HCEC 1CT (cell line): ENCODE results near the gene CD53.
"Not testable (repeated sequence)": the region's sequence is repeated elsewhere in the genome, so short reads cannot be mapped to it uniquely, and the experiment has no call there.

Source experiments
- DNase-seq: peaks from one replicate; pipeline ENCODE4 v3.0.0-alpha.2; 2017

The CD53 gene

DNA sequence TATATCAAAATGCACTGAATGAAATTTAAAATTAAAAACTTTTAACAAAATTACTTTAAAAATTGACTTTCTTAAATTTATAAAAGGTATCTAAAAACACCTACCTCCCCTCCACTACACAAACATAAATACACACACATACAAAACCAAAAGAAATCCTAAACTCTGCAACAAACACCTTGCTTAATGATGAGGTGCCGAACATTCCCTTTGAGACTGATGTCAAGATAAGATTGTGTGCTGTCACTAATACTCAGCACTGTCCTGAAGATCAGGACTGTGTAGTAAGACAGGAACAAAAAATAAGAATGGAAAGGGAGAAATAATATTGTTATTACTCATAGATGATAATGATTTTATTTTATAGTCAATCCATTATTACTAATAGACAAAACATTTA is 45.1 kb downstream of the CD53 start:
- DNase-seq, result no peak

- no peak for DNase-seq
These were observed 49.0 kb downstream of the CD53 start for GRCh38 chr1:110921953-110922352.

DNA sequence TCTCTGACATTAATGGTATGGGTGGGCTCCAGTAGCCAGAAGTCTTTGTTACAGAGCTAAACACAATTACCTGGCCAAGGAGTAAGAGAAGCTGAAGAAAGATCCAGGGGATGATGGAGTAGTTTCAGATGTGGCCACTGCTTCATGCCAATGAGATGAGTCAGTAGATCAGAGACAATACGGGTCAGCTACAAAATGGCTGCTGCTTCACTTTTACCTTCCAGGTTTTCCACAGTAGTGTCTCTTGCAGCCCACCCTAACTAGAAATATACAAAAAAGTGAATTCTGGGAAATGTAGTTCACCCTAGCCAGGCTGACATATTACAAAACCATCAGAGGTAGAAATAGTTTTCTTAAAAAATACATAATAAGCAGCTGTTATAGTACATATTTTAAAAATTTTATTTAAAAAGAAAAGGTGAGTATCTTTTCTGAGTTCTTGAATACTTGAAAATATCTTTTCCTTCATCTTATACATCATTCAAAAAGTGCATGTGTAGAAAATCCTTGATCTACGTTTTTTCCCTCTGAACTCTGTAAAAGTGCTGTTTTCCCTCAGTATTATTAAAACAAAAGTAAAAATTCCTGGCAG is 54.6 kb downstream of the CD53 start:
- DNase-seq, result peak; percentile 6

- DNase-seq, result no peak
These were observed 55.2 kb downstream of the CD53 start for GRCh38 chr1:110928191-110928590.

DNA sequence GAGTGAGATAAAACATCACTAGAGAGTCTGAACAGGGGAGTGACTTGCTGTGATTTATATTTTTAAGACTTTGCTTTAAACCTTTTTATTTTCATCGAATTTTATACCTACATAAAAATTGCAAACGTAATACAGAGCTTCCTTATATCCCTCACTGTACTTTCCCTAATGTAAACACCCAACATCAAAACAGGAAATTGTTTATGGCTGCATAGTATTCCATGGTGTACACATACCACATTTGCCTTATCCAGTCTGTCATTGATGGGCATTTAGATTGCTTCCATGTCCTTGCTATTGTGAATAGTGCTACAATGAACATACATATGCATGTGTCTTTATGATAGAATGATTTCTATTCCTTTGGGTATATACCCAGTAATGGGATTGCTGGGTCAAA is 56.0 kb downstream of the CD53 start:
- DNase-seq, result no peak

GRCh38 chr1:110931097-110931496 is 58.1 kb downstream of the CD53 start:
- DNase-seq, result not testable (repeated sequence)

- no peak for DNase-seq
These were observed 63.6 kb downstream of the CD53 start for GRCh38 chr1:110936567-110936966.

DNA sequence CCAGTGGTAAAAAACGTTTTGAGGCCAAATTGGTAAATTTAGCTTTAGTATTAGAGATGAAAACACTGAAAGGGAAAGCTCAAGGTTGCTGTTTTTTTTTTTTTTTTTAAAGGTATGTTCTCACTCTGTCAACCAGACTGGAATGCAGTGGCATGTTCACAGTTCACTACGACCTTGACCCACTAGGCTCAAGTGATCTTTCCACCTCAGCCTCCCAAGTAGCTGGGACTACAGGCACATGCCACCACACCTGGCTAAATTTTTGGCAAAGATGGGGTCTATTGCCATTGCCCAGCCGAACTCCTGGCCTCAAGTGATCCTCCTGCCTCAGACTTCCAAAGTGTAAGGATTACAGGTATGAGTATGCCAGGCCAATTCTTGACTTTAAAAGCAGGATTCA is 71.9 kb downstream of the CD53 start:
- no peak for DNase-seq

- DNase-seq, result peak; percentile 16
These were observed 72.7 kb downstream of the CD53 start for GRCh38 chr1:110945626-110946025.

DNA sequence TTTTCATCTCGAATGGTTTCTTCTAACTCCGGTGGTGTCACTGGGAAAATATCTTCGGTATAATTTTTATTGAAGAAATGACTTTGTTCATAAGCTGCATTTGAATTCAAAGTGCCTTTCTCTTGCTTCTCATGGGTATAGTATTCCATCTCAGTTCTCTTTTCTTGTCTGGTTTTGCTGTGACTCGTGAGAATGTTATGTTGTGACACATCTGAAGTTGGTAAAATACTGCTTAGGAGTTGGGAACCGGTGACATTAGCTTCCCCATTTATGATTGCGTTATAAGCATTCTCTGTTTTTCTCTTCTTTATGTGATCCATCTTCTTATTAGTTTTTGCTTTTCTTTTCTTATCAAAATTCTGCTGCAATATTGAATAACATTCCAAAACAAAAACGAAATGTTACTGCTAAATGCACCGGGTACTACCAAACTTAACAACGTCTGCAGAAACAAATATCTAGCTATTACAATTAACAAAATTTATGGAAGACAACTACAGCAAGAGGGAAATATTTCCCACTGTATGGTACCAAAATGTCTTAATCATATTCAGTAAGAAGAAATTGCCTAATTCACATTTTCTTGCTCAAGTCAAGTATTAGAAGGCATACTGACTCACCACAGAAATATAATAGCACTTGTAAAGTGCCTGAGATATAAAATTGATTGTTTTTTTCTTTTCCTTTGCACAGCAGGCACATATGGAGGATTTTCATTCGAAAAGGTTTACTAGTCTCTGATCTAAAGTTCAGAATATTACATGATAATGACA is 75.3 kb downstream of the CD53 start:
- peak; percentile 34 for DNase-seq
